HCT116 (cell line): ENCODE results near the gene ABL1.

Experiments used
- ATF3 ChIP-seq: IDR thresholded peaks from 2 replicates; pipeline ENCODE4 v1.6.1; 2012
- CEBPB ChIP-seq: IDR thresholded peaks from 2 replicates; pipeline ENCODE4 v1.6.1; 2012; ENCODE audit warnings: low read depth
- MAX ChIP-seq: IDR thresholded peaks from 2 replicates; pipeline ENCODE4 v1.6.1; 2012
- POLR2A ChIP-seq: IDR thresholded peaks from 2 replicates; pipeline ENCODE4 v1.7.0; 2011; ENCODE audit warnings: borderline replicate concordance; ENCODE audit not compliant: insufficient read depth, insufficient read length; ENCODE audit errors: extremely low read depth
- POLR2AphosphoS5 ChIP-seq: IDR thresholded peaks from 2 replicates; pipeline ENCODE4 v1.6.1; 2011; ENCODE audit warnings: mild to moderate bottlenecking, low read depth, low read length, moderate library complexity
- SIN3A ChIP-seq: IDR thresholded peaks from 2 replicates; pipeline ENCODE4 v1.6.1; 2012; ENCODE audit warnings: low read depth
- YY1 ChIP-seq: IDR thresholded peaks from 2 replicates; pipeline ENCODE4 v1.6.1; 2011; ENCODE audit warnings: low read length, low read depth, moderate library complexity, mild to moderate bottlenecking; ENCODE audit not compliant: insufficient replicate concordance; ENCODE audit errors: extremely low read depth
- ZNF274 ChIP-seq: fragments of 200-500 bp; sonication (Bioruptor generic); IDR thresholded peaks from 2 replicates; pipeline ENCODE4 v1.6.1; 2014; ENCODE audit warnings: mild to moderate bottlenecking, low read depth, low read length, inconsistent platforms
- TF ChIP-seq, protein P1 (sequence below), 3 experiments: fragments of 200-600 bp in 1 of 3; sonication (generic) in 1 of 3; IDR thresholded peaks in 2 of 3; conservative IDR thresholded peaks in 1 of 3; 2 replicates each; pipeline ENCODE4 v1.5.1; 2012 to 2017; ENCODE audit warnings: low read depth in 2 of 3, low read length in 2 of 3, antibody characterized with exemption in 1 of 3, borderline replicate concordance in 1 of 3, control low read depth in 1 of 3, mild to moderate bottlenecking in 1 of 3, mixed read lengths in 1 of 3, mixed run types in 1 of 3, moderate library complexity in 1 of 3; ENCODE audit not compliant: insufficient read depth in 1 of 3
- TF ChIP-seq, protein P2 (sequence below): IDR thresholded peaks from 2 replicates; pipeline ENCODE4 v1.6.1; 2011; ENCODE audit warnings: mild to moderate bottlenecking, low read length, moderate library complexity; ENCODE audit not compliant: insufficient replicate concordance; ENCODE audit errors: extremely low read depth
- TF ChIP-seq, protein P3 (sequence below): IDR thresholded peaks from 2 replicates; pipeline ENCODE4 v1.6.1; 2012; ENCODE audit warnings: low read depth

GRCh38 chr9:130927338-130927737, 92.3 kb downstream of the ABL1 start:
- TF ChIP-seq, protein P1, sequence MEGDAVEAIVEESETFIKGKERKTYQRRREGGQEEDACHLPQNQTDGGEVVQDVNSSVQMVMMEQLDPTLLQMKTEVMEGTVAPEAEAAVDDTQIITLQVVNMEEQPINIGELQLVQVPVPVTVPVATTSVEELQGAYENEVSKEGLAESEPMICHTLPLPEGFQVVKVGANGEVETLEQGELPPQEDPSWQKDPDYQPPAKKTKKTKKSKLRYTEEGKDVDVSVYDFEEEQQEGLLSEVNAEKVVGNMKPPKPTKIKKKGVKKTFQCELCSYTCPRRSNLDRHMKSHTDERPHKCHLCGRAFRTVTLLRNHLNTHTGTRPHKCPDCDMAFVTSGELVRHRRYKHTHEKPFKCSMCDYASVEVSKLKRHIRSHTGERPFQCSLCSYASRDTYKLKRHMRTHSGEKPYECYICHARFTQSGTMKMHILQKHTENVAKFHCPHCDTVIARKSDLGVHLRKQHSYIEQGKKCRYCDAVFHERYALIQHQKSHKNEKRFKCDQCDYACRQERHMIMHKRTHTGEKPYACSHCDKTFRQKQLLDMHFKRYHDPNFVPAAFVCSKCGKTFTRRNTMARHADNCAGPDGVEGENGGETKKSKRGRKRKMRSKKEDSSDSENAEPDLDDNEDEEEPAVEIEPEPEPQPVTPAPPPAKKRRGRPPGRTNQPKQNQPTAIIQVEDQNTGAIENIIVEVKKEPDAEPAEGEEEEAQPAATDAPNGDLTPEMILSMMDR (IDR thresholded peaks at IDR 0.05 in 2 of 3, conservative IDR thresholded peaks at IDR 0.05 in 1 of 3; ENCODE audit: borderline replicate concordance in 1 of 3, insufficient read depth in 1 of 3, low read depth in 2 of 3, low read length in 2 of 3) = no peak
- TF ChIP-seq POLR2A = no peak
- no peak for TF ChIP-seq YY1
- TF ChIP-seq CEBPB = no peak
- no peak for TF ChIP-seq MAX
- TF ChIP-seq SIN3A = no peak
- TF ChIP-seq, protein P2, sequence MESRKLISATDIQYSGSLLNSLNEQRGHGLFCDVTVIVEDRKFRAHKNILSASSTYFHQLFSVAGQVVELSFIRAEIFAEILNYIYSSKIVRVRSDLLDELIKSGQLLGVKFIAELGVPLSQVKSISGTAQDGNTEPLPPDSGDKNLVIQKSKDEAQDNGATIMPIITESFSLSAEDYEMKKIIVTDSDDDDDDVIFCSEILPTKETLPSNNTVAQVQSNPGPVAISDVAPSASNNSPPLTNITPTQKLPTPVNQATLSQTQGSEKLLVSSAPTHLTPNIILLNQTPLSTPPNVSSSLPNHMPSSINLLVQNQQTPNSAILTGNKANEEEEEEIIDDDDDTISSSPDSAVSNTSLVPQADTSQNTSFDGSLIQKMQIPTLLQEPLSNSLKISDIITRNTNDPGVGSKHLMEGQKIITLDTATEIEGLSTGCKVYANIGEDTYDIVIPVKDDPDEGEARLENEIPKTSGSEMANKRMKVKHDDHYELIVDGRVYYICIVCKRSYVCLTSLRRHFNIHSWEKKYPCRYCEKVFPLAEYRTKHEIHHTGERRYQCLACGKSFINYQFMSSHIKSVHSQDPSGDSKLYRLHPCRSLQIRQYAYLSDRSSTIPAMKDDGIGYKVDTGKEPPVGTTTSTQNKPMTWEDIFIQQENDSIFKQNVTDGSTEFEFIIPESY = no peak
- TF ChIP-seq ATF3 = no peak
- no peak for TF ChIP-seq ZNF274
- TF ChIP-seq POLR2AphosphoS5 = no peak
- TF ChIP-seq, protein P3, sequence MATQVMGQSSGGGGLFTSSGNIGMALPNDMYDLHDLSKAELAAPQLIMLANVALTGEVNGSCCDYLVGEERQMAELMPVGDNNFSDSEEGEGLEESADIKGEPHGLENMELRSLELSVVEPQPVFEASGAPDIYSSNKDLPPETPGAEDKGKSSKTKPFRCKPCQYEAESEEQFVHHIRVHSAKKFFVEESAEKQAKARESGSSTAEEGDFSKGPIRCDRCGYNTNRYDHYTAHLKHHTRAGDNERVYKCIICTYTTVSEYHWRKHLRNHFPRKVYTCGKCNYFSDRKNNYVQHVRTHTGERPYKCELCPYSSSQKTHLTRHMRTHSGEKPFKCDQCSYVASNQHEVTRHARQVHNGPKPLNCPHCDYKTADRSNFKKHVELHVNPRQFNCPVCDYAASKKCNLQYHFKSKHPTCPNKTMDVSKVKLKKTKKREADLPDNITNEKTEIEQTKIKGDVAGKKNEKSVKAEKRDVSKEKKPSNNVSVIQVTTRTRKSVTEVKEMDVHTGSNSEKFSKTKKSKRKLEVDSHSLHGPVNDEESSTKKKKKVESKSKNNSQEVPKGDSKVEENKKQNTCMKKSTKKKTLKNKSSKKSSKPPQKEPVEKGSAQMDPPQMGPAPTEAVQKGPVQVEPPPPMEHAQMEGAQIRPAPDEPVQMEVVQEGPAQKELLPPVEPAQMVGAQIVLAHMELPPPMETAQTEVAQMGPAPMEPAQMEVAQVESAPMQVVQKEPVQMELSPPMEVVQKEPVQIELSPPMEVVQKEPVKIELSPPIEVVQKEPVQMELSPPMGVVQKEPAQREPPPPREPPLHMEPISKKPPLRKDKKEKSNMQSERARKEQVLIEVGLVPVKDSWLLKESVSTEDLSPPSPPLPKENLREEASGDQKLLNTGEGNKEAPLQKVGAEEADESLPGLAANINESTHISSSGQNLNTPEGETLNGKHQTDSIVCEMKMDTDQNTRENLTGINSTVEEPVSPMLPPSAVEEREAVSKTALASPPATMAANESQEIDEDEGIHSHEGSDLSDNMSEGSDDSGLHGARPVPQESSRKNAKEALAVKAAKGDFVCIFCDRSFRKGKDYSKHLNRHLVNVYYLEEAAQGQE = no peak
